Neuron (in vitro differentiated cells): ENCODE data around the gene WASF3.

ENCODE experiments used
- H2AFZ ChIP-seq: one replicate; pipeline ENCODE4 v1.6.1; 2013; ENCODE audit warnings: low read depth, mild to moderate bottlenecking, inconsistent platforms, low read length, moderate library complexity
- H3K27me3 ChIP-seq: one replicate; pipeline ENCODE4 v1.6.1; 2013; ENCODE audit warnings: low read length; ENCODE audit not compliant: insufficient read depth
- H3K36me3 ChIP-seq: one replicate; pipeline ENCODE4 v1.6.1; 2013; ENCODE audit warnings: low read length; ENCODE audit not compliant: insufficient read depth
- H3K4me1 ChIP-seq: one replicate; pipeline ENCODE4 v1.6.1; 2013; ENCODE audit warnings: low read length; ENCODE audit not compliant: insufficient read depth
- H3K4me3 ChIP-seq: 2 replicates; pipeline ENCODE4 v1.5.1; 2013; ENCODE audit warnings: mild to moderate bottlenecking, low read length, moderate library complexity
- H3K9me3 ChIP-seq: one replicate; pipeline ENCODE4 v1.6.1; 2013; ENCODE audit warnings: low read length

WASF3 gene

DNA sequence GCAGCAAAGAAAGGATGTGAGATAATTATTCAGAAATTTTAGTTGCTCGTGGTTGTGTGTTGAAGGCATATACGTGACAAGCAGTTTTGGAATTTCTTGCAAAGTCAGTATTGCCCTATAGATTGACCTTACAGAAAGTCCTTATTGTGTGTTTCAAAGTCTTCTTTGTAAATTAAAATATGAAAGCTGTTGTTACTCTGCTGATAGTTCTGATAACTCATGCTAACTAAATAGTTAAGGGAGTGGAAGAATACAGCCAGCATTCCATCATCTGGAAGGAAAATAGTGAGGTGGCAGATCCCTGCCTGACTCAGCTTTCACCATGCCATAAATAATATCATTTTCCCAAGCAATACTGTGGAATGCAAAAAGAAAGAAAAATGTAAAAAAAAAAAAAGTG is 27.2 kb downstream of the WASF3 start:
- no peak overlapping the region for H3K4me3 ChIP-seq
- H3K4me1 ChIP-seq, result peaks cover 19% of the 10 kb centered on the region
- H2AFZ ChIP-seq, result no peak overlapping the region

DNA sequence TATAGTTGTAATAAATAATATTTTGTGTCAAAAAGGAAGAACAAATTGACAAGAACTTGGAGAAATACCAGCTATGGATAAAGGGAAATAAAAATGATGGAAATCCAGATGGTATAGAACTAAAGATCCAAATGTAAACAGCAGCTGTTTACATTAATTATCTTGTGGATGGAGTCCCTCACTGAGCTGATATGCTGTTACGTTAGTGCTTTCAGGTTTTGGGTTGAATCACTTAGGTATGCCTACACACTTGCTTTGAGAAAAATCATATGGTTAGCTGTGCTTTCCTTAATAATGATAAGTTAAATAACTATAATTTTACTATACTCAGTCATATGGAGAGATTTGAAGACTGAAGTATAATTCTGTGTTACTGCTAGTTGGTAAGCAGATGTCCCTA is 27.7 kb downstream of the WASF3 start:
- peaks cover 23% of the 10 kb centered on the region for H3K4me1 ChIP-seq
- no peaks in the 10 kb centered on the region for H3K9me3 ChIP-seq
- no peak overlapping the region for H2AFZ ChIP-seq
- H3K36me3 ChIP-seq, result no peaks in the 10 kb centered on the region
- H3K4me3 ChIP-seq, result no peak overlapping the region
- H3K27me3 ChIP-seq, result no peaks in the 10 kb centered on the region

More for the DNA sequence above, 27.2 kb downstream of the WASF3 start:
- Histone ChIP-seq H3K27me3 (no peaks in the 10 kb centered on the region), H3K9me3 (no peaks in the 10 kb centered on the region), H3K36me3 (no peaks in the 10 kb centered on the region)

DNA sequence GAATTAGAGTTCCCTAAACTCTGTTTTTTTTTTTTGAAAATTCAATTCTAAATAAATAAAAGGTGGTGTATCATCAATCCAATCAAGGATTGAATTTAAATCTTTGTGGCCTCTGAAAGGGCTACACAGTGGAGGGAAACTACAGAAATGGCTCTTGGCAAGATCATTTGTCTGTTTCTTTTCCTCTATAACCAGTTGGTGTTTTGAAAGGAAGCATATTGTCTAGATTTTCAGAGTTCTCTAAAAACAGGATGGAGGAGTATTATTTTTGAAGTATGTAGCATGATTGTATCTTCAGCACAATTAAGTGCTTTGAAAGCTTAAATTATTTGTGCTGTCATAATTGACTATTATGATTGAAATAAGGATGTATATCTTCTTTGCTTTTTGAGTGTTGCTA is 29.8 kb downstream of the WASF3 start:
- peaks cover 30% of the 10 kb centered on the region for H3K4me1 ChIP-seq
- H3K4me3 ChIP-seq, result no peak overlapping the region
- H3K9me3 ChIP-seq, result no peaks in the 10 kb centered on the region
- H2AFZ ChIP-seq, result no peak overlapping the region
- H3K36me3 ChIP-seq, result no peaks in the 10 kb centered on the region
- H3K27me3 ChIP-seq, result no peaks in the 10 kb centered on the region

DNA sequence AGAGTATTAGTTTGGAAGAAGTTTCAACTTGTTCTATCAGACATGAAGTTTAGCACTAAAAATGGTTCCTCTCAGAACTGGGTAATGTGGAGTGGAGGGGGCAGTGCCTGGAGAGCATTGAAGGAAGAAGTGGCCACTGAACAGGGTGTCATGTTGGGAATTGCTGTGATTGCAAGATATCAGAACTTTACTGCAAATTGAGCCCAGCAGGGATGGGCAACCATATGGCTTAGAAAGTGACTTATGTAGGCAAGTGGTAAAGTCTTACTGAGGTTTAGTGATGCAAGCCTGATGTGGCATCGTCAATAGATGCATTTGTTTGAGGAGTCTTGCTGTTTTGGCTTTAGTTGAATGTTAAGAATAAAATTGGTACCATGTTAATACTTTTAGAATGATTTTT is 31.7 kb downstream of the WASF3 start:
- H3K9me3 ChIP-seq, result no peaks in the 10 kb centered on the region
- H2AFZ ChIP-seq, result no peak overlapping the region
- H3K4me3 ChIP-seq, result no peak overlapping the region
- H3K27me3 ChIP-seq, result no peaks in the 10 kb centered on the region
- H3K4me1 ChIP-seq, result peaks cover 30% of the 10 kb centered on the region
- H3K36me3 ChIP-seq, result no peaks in the 10 kb centered on the region

DNA sequence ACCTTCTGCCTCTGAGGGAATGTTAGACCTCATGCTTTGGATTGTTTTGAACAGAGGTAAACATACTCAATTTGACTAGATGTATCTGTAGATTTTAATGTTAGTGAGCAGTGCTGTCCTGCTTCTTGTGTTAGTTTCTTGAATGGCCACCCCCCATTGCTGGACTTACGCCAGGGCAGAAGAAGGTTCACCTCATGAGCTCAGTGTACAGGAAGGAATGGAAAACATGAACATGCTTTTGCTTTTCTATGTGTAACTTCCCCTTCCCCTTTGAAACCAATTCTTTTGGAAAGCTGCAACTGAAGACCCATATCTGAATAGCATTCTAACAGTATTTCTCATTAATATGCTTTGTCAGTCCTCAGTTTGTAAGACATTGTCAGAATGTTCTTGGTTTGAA is 32.3 kb downstream of the WASF3 start:
- H3K36me3 ChIP-seq, result no peaks in the 10 kb centered on the region
- no peak overlapping the region for H2AFZ ChIP-seq
- H3K4me3 ChIP-seq, result no peak overlapping the region
- no peaks in the 10 kb centered on the region for H3K27me3 ChIP-seq
- peaks cover 1% of the 10 kb centered on the region for H3K9me3 ChIP-seq
- H3K4me1 ChIP-seq, result peaks cover 26% of the 10 kb centered on the region

DNA sequence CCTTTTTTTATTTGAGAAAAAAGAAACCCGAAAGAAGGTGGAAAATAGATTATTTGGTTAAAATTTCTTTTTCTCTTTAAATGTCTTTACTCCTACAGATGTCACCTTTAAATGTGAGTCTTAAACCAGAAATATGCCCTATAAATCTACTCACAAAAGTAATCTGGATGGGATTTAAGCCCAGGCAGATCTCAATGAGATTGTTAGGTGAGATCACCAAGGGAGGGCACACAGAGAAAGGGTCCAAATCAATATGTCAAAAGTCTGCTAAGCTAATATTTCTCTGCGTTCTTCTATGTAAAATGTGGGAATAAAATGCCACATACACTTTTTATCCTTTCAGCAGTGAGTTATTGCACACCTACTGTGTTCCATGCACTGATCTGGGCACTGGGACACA is 32.9 kb downstream of the WASF3 start:
- peaks cover 21% of the 10 kb centered on the region for H3K4me1 ChIP-seq
- H3K4me3 ChIP-seq, result no peak overlapping the region
- H3K9me3 ChIP-seq, result peaks cover 1% of the 10 kb centered on the region
- H2AFZ ChIP-seq, result no peak overlapping the region
- no peaks in the 10 kb centered on the region for H3K36me3 ChIP-seq
- no peaks in the 10 kb centered on the region for H3K27me3 ChIP-seq

DNA sequence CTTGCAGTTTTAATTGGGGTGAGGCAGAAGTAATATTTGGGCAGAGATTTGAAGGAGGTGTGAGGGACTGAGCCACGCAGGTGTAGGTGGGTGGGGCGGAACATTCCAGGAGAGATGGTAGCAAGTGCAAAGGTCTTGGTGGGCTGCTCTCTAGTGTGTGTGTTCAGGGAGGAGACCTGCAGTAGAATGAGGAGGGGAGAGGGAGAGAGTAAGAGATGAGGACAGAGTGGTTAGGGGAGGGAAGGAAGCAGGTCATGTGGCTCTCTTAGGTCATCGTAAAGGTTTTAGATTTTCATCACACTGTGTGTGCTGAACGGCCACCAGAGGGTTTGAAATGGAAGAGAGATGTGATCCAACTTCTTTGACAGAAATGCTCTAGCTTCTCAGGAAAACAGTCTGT is 33.5 kb downstream of the WASF3 start:
- no peaks in the 10 kb centered on the region for H3K27me3 ChIP-seq
- H3K36me3 ChIP-seq, result no peaks in the 10 kb centered on the region
- no peak overlapping the region for H3K4me3 ChIP-seq
- peaks cover 21% of the 10 kb centered on the region for H3K4me1 ChIP-seq
- H2AFZ ChIP-seq, result no peak overlapping the region
- peaks cover 1% of the 10 kb centered on the region for H3K9me3 ChIP-seq

DNA sequence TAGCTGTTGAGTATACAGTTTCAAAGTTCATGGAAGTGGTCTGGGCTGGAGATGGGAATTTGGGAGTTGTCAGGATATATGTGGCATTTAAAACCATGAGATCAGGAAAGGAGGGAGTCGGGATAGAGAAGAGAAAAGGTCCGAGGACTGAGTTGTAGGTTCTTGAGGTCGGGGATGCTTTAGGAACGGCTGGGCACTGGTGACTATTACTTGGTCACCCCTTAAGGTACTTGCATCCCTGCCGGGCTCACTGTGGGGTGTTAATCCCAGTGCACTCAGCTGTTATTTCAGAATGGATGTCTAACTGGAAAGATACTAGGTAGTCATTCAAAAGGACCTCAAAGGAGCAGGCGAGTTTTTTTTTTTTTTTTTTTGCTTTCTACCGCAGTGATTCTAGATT is 34.2 kb downstream of the WASF3 start:
- H3K4me1 ChIP-seq, result peaks cover 21% of the 10 kb centered on the region
- peaks cover 1% of the 10 kb centered on the region for H3K9me3 ChIP-seq
- H3K27me3 ChIP-seq, result no peaks in the 10 kb centered on the region
- H3K4me3 ChIP-seq, result no peak overlapping the region
- H2AFZ ChIP-seq, result no peak overlapping the region
- H3K36me3 ChIP-seq, result no peaks in the 10 kb centered on the region

DNA sequence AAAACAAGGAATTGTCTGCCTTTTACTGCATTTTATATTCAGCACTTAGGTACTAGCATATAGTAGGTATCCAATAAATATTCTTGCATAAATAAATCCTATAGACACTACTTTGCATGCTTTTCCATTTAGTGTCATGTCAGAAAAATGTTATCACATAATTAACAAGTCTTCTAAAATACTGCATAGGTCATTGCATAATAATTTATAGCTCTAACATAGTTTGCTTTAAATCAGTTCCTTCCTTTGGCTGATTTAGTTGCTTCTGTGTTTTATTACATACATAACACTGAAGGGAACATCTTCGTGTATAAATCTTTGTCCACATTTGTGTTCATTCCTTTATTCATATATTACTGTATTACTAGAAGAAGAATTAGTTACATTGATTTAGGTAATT is 36.2 kb downstream of the WASF3 start:
- no peak overlapping the region for H3K4me3 ChIP-seq
- no peaks in the 10 kb centered on the region for H3K27me3 ChIP-seq
- H3K36me3 ChIP-seq, result no peaks in the 10 kb centered on the region
- H2AFZ ChIP-seq, result no peak overlapping the region
- peaks cover 19% of the 10 kb centered on the region for H3K4me1 ChIP-seq
- H3K9me3 ChIP-seq, result peaks cover 1% of the 10 kb centered on the region

DNA sequence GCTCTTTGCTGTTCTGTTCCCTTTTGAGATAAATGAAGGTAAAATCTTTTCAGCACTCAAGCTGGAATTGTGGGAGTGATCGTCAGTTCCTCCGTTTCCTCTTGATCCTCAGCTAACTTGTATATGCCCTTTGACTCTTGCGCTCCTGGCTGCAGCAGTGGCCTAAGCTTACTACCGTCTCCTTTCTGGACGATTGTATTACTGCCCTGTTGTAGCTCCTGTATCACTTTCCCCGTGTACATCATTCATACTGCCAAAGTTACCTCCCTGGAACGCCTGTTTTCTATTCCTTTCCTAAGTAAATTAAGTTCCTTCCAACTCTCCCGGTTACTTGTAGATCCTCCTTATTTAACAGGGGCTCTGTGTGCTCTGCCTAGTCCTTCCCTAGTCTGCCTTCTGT is 36.9 kb downstream of the WASF3 start:
- Histone ChIP-seq H3K4me3 (no peak overlapping the region), H3K4me1 (peaks cover 15% of the 10 kb centered on the region), H2AFZ (no peak overlapping the region), H3K36me3 (no peaks in the 10 kb centered on the region), H3K27me3 (no peaks in the 10 kb centered on the region), H3K9me3 (peaks cover 1% of the 10 kb centered on the region)

DNA sequence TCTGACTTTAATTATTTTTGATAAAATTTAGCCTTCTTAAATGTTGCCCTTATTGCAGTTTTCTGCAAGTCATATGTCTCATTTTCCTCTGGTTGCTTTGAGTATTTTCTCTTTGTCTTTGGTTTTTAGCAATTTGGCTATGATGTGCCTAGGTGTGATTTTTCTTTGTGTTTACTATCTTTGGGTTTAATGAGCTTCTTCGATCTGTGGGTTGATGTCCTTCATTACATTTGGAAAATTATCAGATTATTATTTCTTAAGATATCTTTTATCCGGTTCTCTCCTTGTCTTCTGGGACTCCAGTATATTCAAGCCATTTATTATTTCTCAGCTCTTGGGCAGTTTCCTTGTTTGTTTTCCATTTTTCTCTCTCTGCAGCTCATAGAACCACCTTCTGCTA is 39.0 kb downstream of the WASF3 start:
- Histone ChIP-seq H2AFZ (no peak overlapping the region), H3K27me3 (no peaks in the 10 kb centered on the region), H3K36me3 (no peaks in the 10 kb centered on the region), H3K4me1 (no peaks in the 10 kb centered on the region), H3K9me3 (peaks cover 1% of the 10 kb centered on the region), H3K4me3 (no peak overlapping the region)

DNA sequence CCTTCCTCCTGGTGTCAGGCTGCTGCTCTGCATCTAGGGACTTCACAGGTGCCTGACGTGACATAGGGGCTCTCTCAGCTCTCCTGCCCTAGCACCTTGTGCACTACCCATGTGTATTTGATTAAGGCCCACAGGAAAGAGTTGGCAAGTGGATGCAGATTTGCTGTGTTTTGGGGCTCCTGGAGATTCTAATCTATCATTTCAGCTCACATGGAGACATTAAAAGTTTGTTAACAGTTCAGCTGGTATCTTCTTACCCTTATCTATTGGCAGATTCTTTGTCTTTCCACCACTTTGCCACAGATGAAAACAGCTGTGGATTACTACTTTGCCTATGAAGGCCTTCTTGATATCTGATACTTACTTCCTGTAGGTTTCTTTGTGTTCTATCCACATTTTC is 41.9 kb downstream of the WASF3 start:
- H3K4me1 ChIP-seq, result no peaks in the 10 kb centered on the region
- no peaks in the 10 kb centered on the region for H3K9me3 ChIP-seq
- no peaks in the 10 kb centered on the region for H3K27me3 ChIP-seq
- H3K4me3 ChIP-seq, result no peak overlapping the region
- no peak overlapping the region for H2AFZ ChIP-seq
- H3K36me3 ChIP-seq, result no peaks in the 10 kb centered on the region

DNA sequence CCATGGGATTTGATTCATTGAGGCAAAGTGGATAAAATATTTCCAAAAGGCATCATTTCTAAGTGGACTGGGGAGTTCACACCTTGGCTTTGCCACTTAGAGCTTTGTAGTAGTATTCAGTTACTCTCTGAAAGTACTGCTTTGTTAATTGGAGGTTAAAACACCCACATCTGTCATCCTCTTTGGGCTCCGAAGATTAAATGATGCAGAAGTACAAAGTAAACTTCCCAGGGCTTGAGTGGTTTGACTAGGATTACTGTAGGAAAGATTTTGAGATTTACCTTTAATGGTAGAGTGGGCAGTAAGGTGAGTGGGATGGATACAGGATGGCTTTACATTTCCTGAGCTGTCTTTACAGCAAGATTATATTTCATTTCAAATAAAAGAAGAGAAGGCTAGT is 42.4 kb downstream of the WASF3 start:
- no peaks in the 10 kb centered on the region for H3K27me3 ChIP-seq
- H3K36me3 ChIP-seq, result no peaks in the 10 kb centered on the region
- H3K4me1 ChIP-seq, result peaks cover under 1% of the 10 kb centered on the region

DNA sequence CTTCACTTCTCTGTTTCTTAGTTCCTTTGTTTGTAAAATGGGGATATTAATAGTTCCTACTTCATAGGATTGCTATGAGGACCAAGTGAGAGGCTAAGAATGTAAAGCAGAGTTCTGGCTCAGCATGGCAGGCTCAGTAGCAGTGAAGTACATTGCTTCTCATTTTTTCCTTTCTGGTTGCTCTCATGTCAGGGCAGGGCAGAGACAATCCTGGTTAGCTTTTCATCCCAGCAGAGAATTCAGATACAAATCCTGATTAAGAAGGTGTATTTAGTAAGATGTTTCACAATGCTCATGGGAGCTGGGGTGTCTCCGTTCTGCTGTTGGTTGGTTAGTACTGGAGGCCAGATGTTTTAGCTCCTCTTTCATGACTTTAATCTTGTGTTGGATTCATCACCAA is 42.9 kb downstream of the WASF3 start:
- Histone ChIP-seq H3K36me3 (no peaks in the 10 kb centered on the region), H2AFZ (no peak overlapping the region), H3K4me3 (no peak overlapping the region), H3K27me3 (no peaks in the 10 kb centered on the region), H3K4me1 (peaks cover 3% of the 10 kb centered on the region), H3K9me3 (no peaks in the 10 kb centered on the region)

More for the DNA sequence above, 42.4 kb downstream of the WASF3 start:
- no peak overlapping the region for H3K4me3 ChIP-seq
- no peak overlapping the region for H2AFZ ChIP-seq
- H3K9me3 ChIP-seq, result no peaks in the 10 kb centered on the region
